ENCODE results near the gene FRMD4B.

FRMD4B gene

GRCh38 chr3:69180869-69181591, 204.9 kb downstream of the FRMD4B start:
- Histone ChIP-seq H3K9ac (ENCODE audit: insufficient read length) (no peak overlapping the region), H3K4me3 (no peak overlapping the region), H3K9me3 (ENCODE audit: low read depth, low read length) (no peaks in the 10 kb centered on the region), H3K36me3 (ENCODE audit: insufficient read depth, low read length) (no peaks in the 10 kb centered on the region), H3K27ac (no peak overlapping the region)
- no peak for DNase-seq (ENCODE audit: low read depth, low spot score)
- TF ChIP-seq FOXP2 (optimal IDR thresholded peaks at IDR 0.05; ENCODE audit: control extremely low read depth, extremely low read length, insufficient read depth) (no peak), EZH2 (IDR thresholded peaks at IDR 0.05) (no peak), POLR2AphosphoS5 (IDR thresholded peaks at IDR 0.05; ENCODE audit: borderline replicate concordance, low read depth, low read length) (no peak)

GRCh38 chr3:69179740-69180372, 206.0 kb downstream of the FRMD4B start:
- H3K27ac ChIP-seq = no peak overlapping the region
- no peaks in the 10 kb centered on the region for H3K36me3 ChIP-seq (ENCODE audit: insufficient read depth, low read length)
- no peak overlapping the region for H3K4me3 ChIP-seq
- H3K9me3 ChIP-seq (ENCODE audit: low read depth, low read length) = no peaks in the 10 kb centered on the region
- H3K9ac ChIP-seq (ENCODE audit: insufficient read length) = no peak overlapping the region
- TF ChIP-seq FOXP2 (optimal IDR thresholded peaks at IDR 0.05; ENCODE audit: control extremely low read depth, extremely low read length, insufficient read depth) = no peak
- no peak for TF ChIP-seq EZH2 (IDR thresholded peaks at IDR 0.05)
- TF ChIP-seq POLR2AphosphoS5 (IDR thresholded peaks at IDR 0.05; ENCODE audit: borderline replicate concordance, low read depth, low read length) = no peak
- no peak for DNase-seq (ENCODE audit: low read depth, low spot score)

- no peaks in the 10 kb centered on the region for H3K9me3 ChIP-seq (ENCODE audit: low read depth, low read length)
- TF ChIP-seq POLR2AphosphoS5 (IDR thresholded peaks at IDR 0.05; ENCODE audit: borderline replicate concordance, low read depth, low read length) (no peak), FOXP2 (optimal IDR thresholded peaks at IDR 0.05; ENCODE audit: control extremely low read depth, extremely low read length, insufficient read depth) (no peak)
- no peak overlapping the region for H3K9ac ChIP-seq (ENCODE audit: insufficient read length)
- H3K4me3 ChIP-seq = no peak overlapping the region
- H3K36me3 ChIP-seq (ENCODE audit: insufficient read depth, low read length) = no peaks in the 10 kb centered on the region
- no peak for DNase-seq (ENCODE audit: low read depth, low spot score)
- no peak overlapping the region for H3K27ac ChIP-seq
Observed at GRCh38 chr3:69178838-69179739, 206.8 kb downstream of the FRMD4B start.

- Histone ChIP-seq H3K27ac (no peak overlapping the region), H3K36me3 (ENCODE audit: insufficient read depth, low read length) (no peaks in the 10 kb centered on the region), H3K4me3 (no peak overlapping the region), H3K9ac (ENCODE audit: insufficient read length) (no peak overlapping the region), H3K9me3 (ENCODE audit: low read depth, low read length) (no peaks in the 10 kb centered on the region)
- DNase-seq (ENCODE audit: low read depth, low spot score) = no peak
- TF ChIP-seq EZH2 (IDR thresholded peaks at IDR 0.05) (no peak), FOXP2 (optimal IDR thresholded peaks at IDR 0.05; ENCODE audit: control extremely low read depth, extremely low read length, insufficient read depth) (no peak), POLR2AphosphoS5 (IDR thresholded peaks at IDR 0.05; ENCODE audit: borderline replicate concordance, low read depth, low read length) (no peak)
Observed at GRCh38 chr3:69178082-69178481, 207.8 kb downstream of the FRMD4B start.

GRCh38 chr3:69174871-69175737, 210.8 kb downstream of the FRMD4B start:
- no peak for DNase-seq (ENCODE audit: low read depth, low spot score)
- no peak overlapping the region for H3K27ac ChIP-seq
- no peak overlapping the region for H3K9ac ChIP-seq (ENCODE audit: insufficient read length)
- no peaks in the 10 kb centered on the region for H3K36me3 ChIP-seq (ENCODE audit: insufficient read depth, low read length)
- H3K4me3 ChIP-seq = no peak overlapping the region
- TF ChIP-seq POLR2AphosphoS5 (IDR thresholded peaks at IDR 0.05; ENCODE audit: borderline replicate concordance, low read depth, low read length) (no peak), FOXP2 (optimal IDR thresholded peaks at IDR 0.05; ENCODE audit: control extremely low read depth, extremely low read length, insufficient read depth) (no peak), EZH2 (IDR thresholded peaks at IDR 0.05) (no peak)
- no peaks in the 10 kb centered on the region for H3K9me3 ChIP-seq (ENCODE audit: low read depth, low read length)

- Histone ChIP-seq H3K9ac (ENCODE audit: insufficient read length) (no peak overlapping the region), H3K27ac (no peak overlapping the region), H3K4me3 (no peak overlapping the region), H3K36me3 (ENCODE audit: insufficient read depth, low read length) (no peaks in the 10 kb centered on the region), H3K9me3 (ENCODE audit: low read depth, low read length) (no peaks in the 10 kb centered on the region)
- no peak for DNase-seq (ENCODE audit: low read depth, low spot score)
- no peak for TF ChIP-seq EZH2 (IDR thresholded peaks at IDR 0.05)
- no peak for TF ChIP-seq POLR2AphosphoS5 (IDR thresholded peaks at IDR 0.05; ENCODE audit: borderline replicate concordance, low read depth, low read length)
- TF ChIP-seq FOXP2 (optimal IDR thresholded peaks at IDR 0.05; ENCODE audit: control extremely low read depth, extremely low read length, insufficient read depth) = no peak
Observed at GRCh38 chr3:69174445-69174844, 211.4 kb downstream of the FRMD4B start.

- Histone ChIP-seq H3K4me3 (no peak overlapping the region), H3K36me3 (ENCODE audit: insufficient read depth, low read length) (no peaks in the 10 kb centered on the region), H3K27ac (no peak overlapping the region), H3K9me3 (ENCODE audit: low read depth, low read length) (no peaks in the 10 kb centered on the region), H3K9ac (ENCODE audit: insufficient read length) (no peak overlapping the region)
- TF ChIP-seq EZH2 (IDR thresholded peaks at IDR 0.05) = no peak
- no peak for TF ChIP-seq POLR2AphosphoS5 (IDR thresholded peaks at IDR 0.05; ENCODE audit: borderline replicate concordance, low read depth, low read length)
- TF ChIP-seq FOXP2 (optimal IDR thresholded peaks at IDR 0.05; ENCODE audit: control extremely low read depth, extremely low read length, insufficient read depth) = no peak
- no peak for DNase-seq (ENCODE audit: low read depth, low spot score)
Observed at GRCh38 chr3:69172058-69172457, 213.8 kb downstream of the FRMD4B start.

Measured in SK-N-MC (cell line).